Measurements from ENCODE around the gene TNFSF10.

- TF ChIP-seq CTCF (IDR thresholded peaks at IDR 0.05) (no peak), FOXK1 (CRISPR knock-in tag; IDR thresholded peaks at IDR 0.05) (no peak), TEAD1 (CRISPR knock-in tag; IDR thresholded peaks at IDR 0.05) (no peak), FOXP4 (CRISPR knock-in tag; IDR thresholded peaks at IDR 0.05) (no peak), ESRRA (CRISPR knock-in tag; IDR thresholded peaks at IDR 0.05; ENCODE audit: borderline replicate concordance) (no peak), SP1 (CRISPR knock-in tag; conservative IDR thresholded peaks at IDR 0.05) (no peak), HMGXB4 (CRISPR knock-in tag; IDR thresholded peaks at IDR 0.05) (no peak), NFYB (CRISPR knock-in tag; conservative IDR thresholded peaks at IDR 0.05; ENCODE audit: low read depth) (no peak), CBFB (CRISPR knock-in tag; IDR thresholded peaks at IDR 0.05; ENCODE audit: low read depth) (no peak), ERG (CRISPR knock-in tag; IDR thresholded peaks at IDR 0.05) (no peak), NFE2L1 (CRISPR knock-in tag; IDR thresholded peaks at IDR 0.05) (no peak), MLX (CRISPR knock-in tag; IDR thresholded peaks at IDR 0.05) (no peak)
Measured at GRCh38 chr3:172530101-172530561, 6.9 kb upstream of the TNFSF10 start.

Measured in WTC11 (cell line).